Measurements from ENCODE around the gene DNAJB1.
A peak's percentile ranks its signal among the peaks of the same experiment; 100 is the strongest.

Gene DNAJB1

DNA sequence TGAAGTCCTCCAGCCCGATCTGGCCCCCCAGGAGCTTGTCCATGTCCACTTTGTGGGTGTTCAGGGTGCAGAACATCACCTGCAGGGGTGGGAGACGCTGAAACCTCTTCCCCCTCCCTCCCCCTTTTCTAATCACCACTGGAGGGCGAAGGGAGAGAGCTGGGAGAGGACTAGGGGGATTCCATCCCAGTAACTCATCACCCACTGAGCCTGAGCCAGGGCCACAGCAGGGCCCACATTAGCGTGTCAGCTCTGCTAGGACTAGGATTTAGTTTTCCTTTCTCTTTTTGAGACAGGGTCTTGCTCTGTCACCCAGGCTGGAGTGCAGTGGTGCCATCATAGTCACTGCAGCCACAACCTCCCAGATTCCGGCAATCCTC, 37.5 kb downstream of the DNAJB1 start:
- peaks cover 36% of the 10 kb centered on the region for H3K27me3 Mint-ChIP-seq
- no peak overlapping the region for H3K27ac Mint-ChIP-seq
- peaks cover 37% of the 10 kb centered on the region for H3K36me3 Mint-ChIP-seq (ENCODE audit: low read depth)
- intact Hi-C loops (cut with micrococcal nuclease) = loop anchor here (2.0 kb wide), 1 partner anchor 48 kb away; the partner anchor contains the start of gene PKN1
- peaks cover 18% of the 10 kb centered on the region for H3K4me1 Mint-ChIP-seq (ENCODE audit: low read depth)
- no peak overlapping the region for H3K4me3 Mint-ChIP-seq
- no peaks in the 10 kb centered on the region for H3K9me3 Mint-ChIP-seq

DNA sequence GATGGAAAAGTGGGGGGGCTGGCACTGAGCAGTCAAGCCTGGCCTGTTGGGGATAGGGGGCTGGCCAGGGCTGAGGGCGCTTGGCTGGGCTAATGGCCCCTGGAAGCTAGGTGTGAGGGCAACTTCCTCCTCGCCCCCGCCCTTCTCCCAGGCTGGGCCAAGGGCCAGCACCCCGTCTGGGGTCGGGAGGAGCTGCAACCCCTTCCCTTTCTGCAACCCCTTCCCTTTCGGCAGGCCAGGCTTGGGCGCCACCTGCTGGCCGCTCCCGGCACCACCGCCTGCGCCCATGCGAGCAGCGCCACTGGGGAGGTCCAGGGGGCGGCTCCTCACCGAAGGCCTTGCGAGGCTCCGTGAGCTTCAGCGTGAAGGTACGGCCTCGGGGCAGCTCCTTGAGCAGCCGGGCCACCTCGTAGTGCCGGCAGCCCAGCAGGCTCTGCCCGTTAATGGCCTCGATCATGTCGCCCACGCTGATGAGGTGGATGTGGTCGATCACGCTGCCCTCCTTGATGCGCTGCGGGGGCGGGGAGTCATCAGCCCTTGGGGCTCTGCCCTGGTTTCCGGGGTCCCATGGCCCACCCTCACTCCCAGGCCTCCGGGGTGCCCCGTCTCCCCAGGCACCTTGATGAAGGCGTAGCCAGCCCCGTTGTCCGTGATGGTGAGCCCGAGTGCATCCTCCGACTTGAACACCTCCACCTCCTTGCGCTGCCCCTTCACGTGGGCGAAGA, 38.1 kb downstream of the DNAJB1 start:
- Mint-ChIP-seq H3K4me1 (ENCODE audit: low read depth) (peaks cover 23% of the 10 kb centered on the region), H3K27me3 (peaks cover 42% of the 10 kb centered on the region), H3K9me3 (no peaks in the 10 kb centered on the region), H3K36me3 (ENCODE audit: low read depth) (peaks cover 37% of the 10 kb centered on the region), H3K4me3 (no peak overlapping the region), H3K27ac (no peak overlapping the region)
- intact Hi-C loops (cut with micrococcal nuclease) = loop anchor here (2.0 kb wide), 1 partner anchor 47 kb away; the partner anchor contains the start of gene PKN1

- Mint-ChIP-seq H3K9me3 (no peaks in the 10 kb centered on the region), H3K36me3 (ENCODE audit: low read depth) (peaks cover 37% of the 10 kb centered on the region), H3K27me3 (peaks cover 49% of the 10 kb centered on the region), H3K4me1 (ENCODE audit: low read depth) (peaks cover 30% of the 10 kb centered on the region), H3K27ac (no peak overlapping the region), H3K4me3 (no peak overlapping the region)
- intact Hi-C loops (cut with micrococcal nuclease) = no loop called here
Measured at GRCh38 chr19:14479309-14479974, 38.8 kb downstream of the DNAJB1 start.

DNA sequence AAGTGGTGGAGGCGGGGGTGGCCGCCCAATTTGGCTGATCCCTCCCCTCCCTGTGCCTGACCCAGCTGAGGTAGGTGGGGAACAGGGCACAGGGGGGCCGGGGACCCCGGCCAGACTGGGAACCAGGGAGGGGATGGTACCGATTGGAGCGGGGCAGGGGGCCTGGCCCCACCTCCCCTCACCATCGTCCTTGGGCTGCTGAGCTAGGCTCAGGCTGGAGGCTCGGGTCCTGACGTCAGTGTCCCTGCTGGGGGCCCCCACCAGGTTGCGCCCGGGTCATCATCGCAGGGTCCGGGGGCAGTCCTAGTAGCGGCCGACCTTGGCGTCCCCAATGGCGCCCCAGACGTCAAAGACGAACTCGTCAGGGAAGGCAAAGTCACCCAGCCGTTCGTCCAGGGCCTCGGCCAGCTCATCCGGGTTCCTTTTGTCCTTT, 40.1 kb downstream of the DNAJB1 start:
- Mint-ChIP-seq H3K4me1 (ENCODE audit: low read depth) (peaks cover 35% of the 10 kb centered on the region), H3K4me3 (no peak overlapping the region), H3K27me3 (peaks cover 60% of the 10 kb centered on the region), H3K9me3 (no peaks in the 10 kb centered on the region), H3K27ac (no peak overlapping the region), H3K36me3 (ENCODE audit: low read depth) (peaks cover 37% of the 10 kb centered on the region)
- intact Hi-C loops (cut with micrococcal nuclease) = no loop called here

DNA sequence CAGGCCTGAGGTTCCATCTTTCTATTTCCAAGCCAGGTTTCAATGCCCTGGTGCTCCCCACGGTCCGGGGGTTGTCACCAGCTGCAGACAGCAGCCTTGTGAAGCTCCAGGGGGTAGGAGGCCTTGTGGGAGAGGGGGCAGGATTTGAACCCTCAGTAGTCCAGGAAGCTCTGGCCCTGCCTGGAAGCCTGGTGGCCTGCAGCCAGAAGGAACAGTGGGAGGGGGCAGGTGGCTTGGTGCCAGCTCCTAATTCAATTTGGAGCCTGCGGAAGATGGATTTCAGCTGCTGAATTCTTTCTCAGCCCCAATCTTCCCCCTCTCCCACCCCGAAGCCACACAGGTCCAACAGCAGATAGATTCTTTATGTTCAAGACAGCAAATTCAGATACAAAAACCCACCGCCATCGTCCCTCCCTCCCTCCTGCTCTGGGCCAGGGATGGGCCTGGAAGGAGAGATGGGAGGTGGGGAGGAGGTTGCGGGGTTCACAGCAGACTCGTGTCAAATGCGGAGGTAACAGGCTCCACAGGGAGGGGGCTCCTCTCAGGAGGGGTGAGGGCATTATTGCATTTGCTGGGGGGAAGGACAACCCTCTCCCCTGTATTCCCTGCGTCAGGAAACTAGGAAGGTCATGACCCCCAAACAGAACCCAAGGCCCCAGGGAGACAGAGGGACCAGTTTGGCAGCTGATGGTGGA, 40.6 kb downstream of the DNAJB1 start:
- Mint-ChIP-seq H3K4me1 (ENCODE audit: low read depth) (peaks cover 40% of the 10 kb centered on the region), H3K27me3 (peaks cover 66% of the 10 kb centered on the region), H3K9me3 (no peaks in the 10 kb centered on the region), H3K4me3 (no peak overlapping the region), H3K36me3 (ENCODE audit: low read depth) (peaks cover 34% of the 10 kb centered on the region), H3K27ac (no peak overlapping the region)
- intact Hi-C loops (cut with micrococcal nuclease) = no loop called here

GRCh38 chr19:14476673-14477401, 41.4 kb downstream of the DNAJB1 start:
- intact Hi-C loops (cut with micrococcal nuclease) = no loop called here
- H3K4me3 Mint-ChIP-seq = no peak overlapping the region

GRCh38 chr19:14476327-14476672, 41.9 kb downstream of the DNAJB1 start:
- no peaks in the 10 kb centered on the region for H3K9me3 Mint-ChIP-seq
- intact Hi-C loops (cut with micrococcal nuclease) = no loop called here
- H3K27me3 Mint-ChIP-seq = peaks cover 78% of the 10 kb centered on the region
- H3K36me3 Mint-ChIP-seq (ENCODE audit: low read depth) = peaks cover 33% of the 10 kb centered on the region
- H3K27ac Mint-ChIP-seq = no peak overlapping the region
- H3K4me1 Mint-ChIP-seq (ENCODE audit: low read depth) = peaks cover 52% of the 10 kb centered on the region
- no peak overlapping the region for H3K4me3 Mint-ChIP-seq

More at GRCh38 chr19:14476673-14477401, 41.4 kb downstream of the DNAJB1 start:
- Mint-ChIP-seq H3K27me3 (peaks cover 73% of the 10 kb centered on the region), H3K4me1 (ENCODE audit: low read depth) (peaks cover 48% of the 10 kb centered on the region), H3K36me3 (ENCODE audit: low read depth) (peaks cover 30% of the 10 kb centered on the region), H3K9me3 (no peaks in the 10 kb centered on the region), H3K27ac (no peak overlapping the region)

GRCh38 chr19:14475251-14476073, 42.7 kb downstream of the DNAJB1 start, which contains the start of gene PTGER1:
PTGER1 (minus strand) TSS chr19:14475354; CDS start chr19:14474320, 1,034 bp downstream.
- Mint-ChIP-seq H3K27ac (no peak within 1 kb of the TSS), H3K36me3 (ENCODE audit: low read depth) (peaks cover 42% of the 10 kb centered on the region), H3K9me3 (no peaks in the 10 kb centered on the region), H3K4me1 (ENCODE audit: low read depth) (peaks cover 52% of the 10 kb centered on the region), H3K4me3 (no peak within 1 kb of the TSS), H3K27me3 (peaks cover 75% of the 10 kb centered on the region)
- intact Hi-C loops (cut with micrococcal nuclease) = no loop called here

DNA sequence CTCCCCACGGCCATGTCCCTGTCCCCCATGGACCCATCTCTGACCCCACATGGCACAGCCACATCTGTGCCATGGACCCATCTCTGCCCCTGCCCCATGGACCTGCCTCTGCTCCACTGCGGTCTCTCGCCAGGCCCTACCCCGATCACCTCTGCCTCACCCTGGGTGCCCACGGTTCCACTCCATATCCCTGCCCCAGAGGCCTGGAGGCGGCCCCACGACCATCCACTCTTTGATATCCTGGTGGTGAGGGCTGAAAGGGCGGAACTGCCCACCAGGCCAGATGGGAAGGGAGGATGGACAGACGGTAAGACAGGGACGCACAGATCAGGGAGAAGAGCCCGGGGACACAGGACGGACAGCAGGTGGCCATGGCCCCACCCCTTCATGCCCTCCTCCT, 43.4 kb downstream of the DNAJB1 start:
- peaks cover 48% of the 10 kb centered on the region for H3K36me3 Mint-ChIP-seq (ENCODE audit: low read depth)
- no peaks in the 10 kb centered on the region for H3K9me3 Mint-ChIP-seq
- H3K27ac Mint-ChIP-seq = no peak overlapping the region
- peaks cover 75% of the 10 kb centered on the region for H3K27me3 Mint-ChIP-seq
- H3K4me3 Mint-ChIP-seq = no peak overlapping the region
- intact Hi-C loops (cut with micrococcal nuclease) = loop anchor here (5.0 kb wide), 1 partner anchor 43 kb away; the partner anchor contains the start of gene PKN1
- peaks cover 52% of the 10 kb centered on the region for H3K4me1 Mint-ChIP-seq (ENCODE audit: low read depth)

DNA sequence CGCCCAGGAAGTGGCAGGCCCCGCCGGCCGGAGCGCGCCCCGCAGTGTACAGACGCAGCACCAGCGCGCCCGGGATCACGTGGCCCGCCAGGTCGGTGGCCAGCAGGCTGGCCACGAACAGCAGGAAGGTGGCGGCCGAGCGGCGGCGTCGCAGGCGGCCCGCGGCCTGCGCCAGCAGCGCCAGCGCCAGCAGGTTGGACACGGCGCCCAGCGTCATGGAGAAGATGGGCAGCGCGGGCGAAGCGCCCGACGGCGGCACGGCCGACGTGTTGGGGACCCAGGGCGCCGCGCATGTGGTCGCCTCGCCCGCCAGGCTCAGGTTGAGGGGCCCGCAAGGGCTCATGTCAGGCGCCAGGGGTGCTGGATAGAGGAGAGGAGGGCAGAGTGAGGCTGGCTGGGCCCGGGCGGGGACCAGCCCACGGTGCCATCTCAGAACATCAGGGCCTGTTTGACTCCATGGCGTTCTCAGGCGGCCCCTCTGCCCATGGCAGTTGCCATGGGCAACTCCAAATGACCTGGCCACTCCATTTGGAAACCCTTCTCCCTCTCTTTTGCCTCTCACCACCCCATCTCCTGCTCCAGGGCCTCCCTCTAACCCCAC, 44.1 kb downstream of the DNAJB1 start:
- Mint-ChIP-seq H3K27me3 (peaks cover 68% of the 10 kb centered on the region), H3K27ac (no peak overlapping the region), H3K36me3 (ENCODE audit: low read depth) (peaks cover 48% of the 10 kb centered on the region), H3K9me3 (no peaks in the 10 kb centered on the region), H3K4me3 (no peak overlapping the region), H3K4me1 (ENCODE audit: low read depth) (peaks cover 45% of the 10 kb centered on the region)
- intact Hi-C loops (cut with micrococcal nuclease) = loop anchor here (5.0 kb wide), 1 partner anchor 42 kb away; the partner anchor contains the start of gene PKN1

GRCh38 chr19:14473073-14473977, 44.9 kb downstream of the DNAJB1 start:
- no peaks in the 10 kb centered on the region for H3K9me3 Mint-ChIP-seq
- H3K36me3 Mint-ChIP-seq (ENCODE audit: low read depth) = peaks cover 48% of the 10 kb centered on the region
- H3K4me3 Mint-ChIP-seq = peak overlapping the region; percentile 30
- intact Hi-C loops (cut with micrococcal nuclease) = loop anchor here (5.0 kb wide), 1 partner anchor 41 kb away; the partner anchor contains the start of gene PKN1
- H3K27me3 Mint-ChIP-seq = peaks cover 64% of the 10 kb centered on the region
- H3K27ac Mint-ChIP-seq = no peak overlapping the region
- H3K4me1 Mint-ChIP-seq (ENCODE audit: low read depth) = peaks cover 45% of the 10 kb centered on the region
